DND-41 (cell line): Measurements from ENCODE around the gene PIK3CD.

Experiments used
- ATAC-seq: fragments of 200-7000 bp; cut with Tn5 transposase; 3 replicates; pipeline ENCODE4 v1.9.1; 2021; ENCODE audit warnings: low read depth; ENCODE audit not compliant: insufficient read depth
- DNase-seq: peaks from one replicate; pipeline ENCODE4 v3.0.0-alpha.2; 2020
- H2AFZ ChIP-seq: 2 replicates; pipeline ENCODE4 v1.6.0; 2012; ENCODE audit warnings: low read depth, low read length
- H3K27ac ChIP-seq: 2 replicates; pipeline ENCODE4 v1.5.1; 2012; ENCODE audit warnings: low read length, inconsistent platforms
- H3K27me3 ChIP-seq: fragments of 200-600 bp; sonication (generic); 2 replicates; pipeline ENCODE4 v1.6.0; 2012; ENCODE audit warnings: low read length, mild to moderate bottlenecking, inconsistent platforms; ENCODE audit not compliant: insufficient read depth, poor library complexity
- H3K36me3 ChIP-seq: 2 replicates; pipeline ENCODE4 v1.5.1; 2012; ENCODE audit warnings: low read length, inconsistent platforms; ENCODE audit not compliant: insufficient read depth
- H3K4me1 ChIP-seq: 2 replicates; pipeline ENCODE4 v1.5.1; 2012; ENCODE audit warnings: mild to moderate bottlenecking, low read length; ENCODE audit not compliant: insufficient read depth
- H3K4me2 ChIP-seq: 2 replicates; pipeline ENCODE4 v1.6.0; 2012; ENCODE audit warnings: mild to moderate bottlenecking, moderate library complexity, low read length, inconsistent platforms; ENCODE audit not compliant: insufficient read depth
- H3K4me3 ChIP-seq, 2 experiments: fragments of 200-600 bp in 1 of 2; shearing (Covaris generic) in 1 of 2; 2 replicates each; pipeline ENCODE4 v1.5.1; 2012 to 2016; ENCODE audit warnings: inconsistent platforms in 2 of 2, low read length in 2 of 2, mild to moderate bottlenecking in 2 of 2, low read depth in 1 of 2, moderate library complexity in 1 of 2
- H3K79me2 ChIP-seq: 2 replicates; pipeline ENCODE4 v1.6.0; 2012; ENCODE audit warnings: low read length, inconsistent platforms; ENCODE audit not compliant: insufficient read depth
- H3K9ac ChIP-seq: 2 replicates; pipeline ENCODE4 v1.6.0; 2012; ENCODE audit warnings: low read depth, mild to moderate bottlenecking, inconsistent platforms, low read length, moderate library complexity
- H3K9me3 ChIP-seq: 2 replicates; pipeline ENCODE4 v1.5.1; 2012; ENCODE audit warnings: low read length, moderate library complexity, mild to moderate bottlenecking, inconsistent platforms; ENCODE audit not compliant: insufficient read depth, severe bottlenecking
- H4K20me1 ChIP-seq: 2 replicates; pipeline ENCODE4 v1.6.0; 2012; ENCODE audit warnings: low read length; ENCODE audit not compliant: insufficient read depth
- EZH2 ChIP-seq: IDR thresholded peaks from 3 replicates; pipeline ENCODE4 v1.6.1; 2012; ENCODE audit warnings: borderline replicate concordance, low read depth, mild to moderate bottlenecking, moderate library complexity, low read length, inconsistent platforms; ENCODE audit not compliant: severe bottlenecking
- TF ChIP-seq, protein P1 (sequence below): IDR thresholded peaks from 2 replicates; pipeline ENCODE4 v1.5.1; 2012; ENCODE audit warnings: borderline replicate concordance, low read length, moderate library complexity, mild to moderate bottlenecking; ENCODE audit not compliant: poor library complexity, severe bottlenecking; ENCODE audit errors: extremely low read depth

The PIK3CD gene

GRCh38 chr1:9689971-9690381 is 38.4 kb downstream of the PIK3CD start:
- Histone ChIP-seq H4K20me1 (peaks cover 72% of the 10 kb centered on the region), H3K27ac (no peak overlapping the region), H3K79me2 (peaks cover 93% of the 10 kb centered on the region), H2AFZ (no peak overlapping the region), H3K36me3 (peaks cover 50% of the 10 kb centered on the region), H3K9me3 (no peaks in the 10 kb centered on the region), H3K27me3 (no peaks in the 10 kb centered on the region), H3K4me1 (peaks cover 30% of the 10 kb centered on the region), H3K9ac (no peak overlapping the region), H3K4me2 (no peak overlapping the region), H3K4me3 (no peak overlapping the region)
- DNase-seq: no peak
- no peak for ATAC-seq
- TF ChIP-seq EZH2: no peak
- TF ChIP-seq, protein P1, sequence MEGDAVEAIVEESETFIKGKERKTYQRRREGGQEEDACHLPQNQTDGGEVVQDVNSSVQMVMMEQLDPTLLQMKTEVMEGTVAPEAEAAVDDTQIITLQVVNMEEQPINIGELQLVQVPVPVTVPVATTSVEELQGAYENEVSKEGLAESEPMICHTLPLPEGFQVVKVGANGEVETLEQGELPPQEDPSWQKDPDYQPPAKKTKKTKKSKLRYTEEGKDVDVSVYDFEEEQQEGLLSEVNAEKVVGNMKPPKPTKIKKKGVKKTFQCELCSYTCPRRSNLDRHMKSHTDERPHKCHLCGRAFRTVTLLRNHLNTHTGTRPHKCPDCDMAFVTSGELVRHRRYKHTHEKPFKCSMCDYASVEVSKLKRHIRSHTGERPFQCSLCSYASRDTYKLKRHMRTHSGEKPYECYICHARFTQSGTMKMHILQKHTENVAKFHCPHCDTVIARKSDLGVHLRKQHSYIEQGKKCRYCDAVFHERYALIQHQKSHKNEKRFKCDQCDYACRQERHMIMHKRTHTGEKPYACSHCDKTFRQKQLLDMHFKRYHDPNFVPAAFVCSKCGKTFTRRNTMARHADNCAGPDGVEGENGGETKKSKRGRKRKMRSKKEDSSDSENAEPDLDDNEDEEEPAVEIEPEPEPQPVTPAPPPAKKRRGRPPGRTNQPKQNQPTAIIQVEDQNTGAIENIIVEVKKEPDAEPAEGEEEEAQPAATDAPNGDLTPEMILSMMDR: no peak

DNA sequence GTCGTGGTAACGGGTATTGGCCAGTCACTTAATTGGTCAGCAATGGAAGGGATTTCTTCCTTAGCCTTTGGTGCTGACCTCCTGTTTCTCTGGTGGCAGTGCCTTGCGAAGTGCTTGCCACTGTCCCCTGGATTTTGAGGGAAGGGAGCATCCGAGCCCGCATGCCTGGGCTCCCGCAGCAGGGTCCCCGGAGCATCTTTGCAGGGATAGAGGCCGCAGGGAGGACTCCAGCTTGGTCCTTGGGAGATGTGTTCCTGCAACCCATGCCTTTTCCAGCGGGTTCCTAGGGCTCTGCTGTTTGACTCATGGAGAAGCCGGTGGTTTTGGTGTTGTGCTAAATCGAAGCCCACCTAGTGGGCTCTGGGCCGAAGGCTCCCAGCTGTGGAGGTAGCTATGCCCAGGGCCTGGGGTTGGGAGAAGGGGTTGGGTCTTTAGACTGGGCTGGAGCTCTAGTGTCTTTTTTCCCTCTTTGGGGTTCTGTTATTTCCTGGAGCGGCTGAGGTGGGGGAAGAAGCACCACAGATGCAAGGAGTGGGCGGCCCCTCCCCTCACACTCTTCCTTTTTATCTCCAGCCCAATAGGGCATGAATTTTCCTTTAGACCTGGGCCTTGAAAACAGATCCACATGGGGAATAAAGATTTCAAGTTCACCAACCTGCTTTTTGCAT is 39.0 kb downstream of the PIK3CD start:
- Histone ChIP-seq H3K27ac (peak overlapping the region; percentile 21; the same call in 1 of the 2 replicates), H3K9ac (no peak overlapping the region), H3K79me2 (peaks cover 93% of the 10 kb centered on the region), H3K4me2 (no peak overlapping the region), H3K36me3 (peaks cover 53% of the 10 kb centered on the region), H3K4me3 (no peak overlapping the region), H4K20me1 (peaks cover 71% of the 10 kb centered on the region), H3K4me1 (peaks cover 30% of the 10 kb centered on the region), H3K9me3 (no peaks in the 10 kb centered on the region), H3K27me3 (no peaks in the 10 kb centered on the region), H2AFZ (no peak overlapping the region)
- ATAC-seq (no peak), DNase-seq (no peak)
- no peak for TF ChIP-seq EZH2
- TF ChIP-seq, protein P1: no peak

DNA sequence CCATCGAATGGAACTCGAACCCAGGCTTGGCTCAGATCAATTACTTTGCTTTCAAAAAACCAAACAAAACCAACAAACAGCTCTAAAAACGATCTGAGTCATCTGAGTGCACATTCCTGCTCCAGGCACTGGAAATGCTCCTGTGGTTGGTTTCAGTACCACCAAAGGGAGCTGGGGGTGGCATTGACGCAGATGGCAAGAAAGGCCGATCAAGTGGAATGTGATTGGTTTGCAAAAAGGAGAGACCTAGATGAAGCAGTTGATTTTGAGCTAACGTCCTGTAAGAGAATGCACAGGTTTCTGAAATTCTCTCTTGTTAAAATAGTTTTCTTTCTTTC is 39.5 kb downstream of the PIK3CD start:
- Histone ChIP-seq H3K27ac (peak overlapping the region; percentile 21; the same call in 1 of the 2 replicates), H3K79me2 (peaks cover 93% of the 10 kb centered on the region), H3K4me1 (peaks cover 30% of the 10 kb centered on the region), H3K4me3 (no peak overlapping the region), H4K20me1 (peaks cover 66% of the 10 kb centered on the region), H3K36me3 (peaks cover 53% of the 10 kb centered on the region), H3K9ac (no peak overlapping the region), H3K27me3 (no peaks in the 10 kb centered on the region), H3K4me2 (no peak overlapping the region), H3K9me3 (no peaks in the 10 kb centered on the region), H2AFZ (no peak overlapping the region)
- DNase-seq (no peak), ATAC-seq (no peak)
- TF ChIP-seq, protein P1: no peak
- TF ChIP-seq EZH2: no peak

DNA sequence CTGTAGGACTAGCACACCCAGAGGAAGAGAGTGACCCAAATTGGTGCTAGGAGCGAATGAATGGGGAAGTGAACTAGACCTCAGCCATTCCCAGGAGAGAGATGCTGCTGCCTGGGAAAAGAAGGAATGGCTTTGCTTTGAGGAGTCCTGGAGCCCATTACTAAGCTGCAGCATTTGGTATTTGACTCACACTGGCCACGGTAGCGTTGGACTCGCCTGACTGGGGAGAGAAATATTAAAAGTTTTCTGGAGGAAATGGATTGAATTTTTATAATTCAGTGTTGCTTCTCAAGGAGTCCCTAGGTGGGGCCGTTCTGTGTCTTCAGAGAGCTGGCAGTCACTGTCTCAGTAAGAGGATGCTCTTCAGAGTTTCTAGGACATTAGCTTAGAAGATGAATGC is 40.2 kb downstream of the PIK3CD start:
- Histone ChIP-seq H3K36me3 (peaks cover 51% of the 10 kb centered on the region), H3K4me1 (peaks cover 30% of the 10 kb centered on the region), H3K79me2 (peaks cover 92% of the 10 kb centered on the region), H3K4me2 (no peak overlapping the region), H3K27ac (0 out of 2 replicates have a peak overlapping the region, but pooled peaks have one; percentile 26), H2AFZ (no peak overlapping the region), H3K27me3 (no peaks in the 10 kb centered on the region), H3K9me3 (no peaks in the 10 kb centered on the region), H3K9ac (no peak overlapping the region), H3K4me3 (no peak overlapping the region), H4K20me1 (peaks cover 60% of the 10 kb centered on the region)
- TF ChIP-seq, protein P1: no peak
- no peak for TF ChIP-seq EZH2
- no peak for DNase-seq
- no peak for ATAC-seq
